ENCODE results near the gene CASKIN2.

Gene CASKIN2

DNA sequence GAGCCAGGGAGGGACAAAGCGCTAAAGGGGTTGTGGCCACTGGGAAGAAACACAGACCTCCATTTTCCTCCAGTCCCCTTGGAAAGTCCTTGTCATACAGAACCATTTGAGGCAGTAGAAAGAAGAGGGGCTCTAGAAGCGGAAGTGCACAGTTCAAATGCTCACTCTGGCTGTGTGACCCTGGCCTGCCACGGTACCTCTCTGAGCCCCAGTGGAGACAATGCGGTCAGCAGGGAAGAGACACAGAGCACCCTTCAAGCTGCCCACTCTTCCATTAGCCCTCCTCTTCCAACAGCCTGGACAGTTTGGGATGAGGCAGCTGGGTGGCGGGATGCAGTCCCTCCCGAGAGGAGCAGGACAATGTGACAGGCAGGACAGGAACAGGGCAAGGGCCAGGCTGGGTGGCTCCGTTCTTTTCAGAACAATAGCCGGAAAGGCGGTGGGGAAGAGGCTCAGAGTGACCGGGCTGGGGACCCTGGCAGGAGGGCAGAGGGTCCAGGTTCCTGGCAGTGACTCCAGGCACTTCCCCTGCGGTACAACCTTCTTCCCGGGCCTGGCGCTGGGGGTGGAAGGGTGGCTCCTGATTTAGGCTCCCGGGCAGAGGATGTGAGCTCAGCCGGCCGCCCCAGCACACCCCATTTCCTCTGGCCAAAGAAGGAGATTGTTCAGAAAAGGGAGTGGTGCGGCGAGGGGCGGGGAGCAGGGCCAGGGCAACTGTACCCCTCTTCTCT, 5.6 kb downstream of the CASKIN2 start:
- no peak for ATAC-seq
- TF ChIP-seq ZNF70 (CRISPR knock-in tag; IDR thresholded peaks at IDR 0.05) (no peak), TOX (CRISPR knock-in tag; IDR thresholded peaks at IDR 0.05; ENCODE audit: borderline replicate concordance) (no peak), BACH2 (CRISPR knock-in tag; IDR thresholded peaks at IDR 0.05; ENCODE audit: borderline replicate concordance) (no peak), ZC3H10 (CRISPR knock-in tag; IDR thresholded peaks at IDR 0.05) (no peak), TCF4 (CRISPR knock-in tag; IDR thresholded peaks at IDR 0.05; ENCODE audit: borderline replicate concordance) (no peak)
- TF ChIP-seq, protein P1, sequence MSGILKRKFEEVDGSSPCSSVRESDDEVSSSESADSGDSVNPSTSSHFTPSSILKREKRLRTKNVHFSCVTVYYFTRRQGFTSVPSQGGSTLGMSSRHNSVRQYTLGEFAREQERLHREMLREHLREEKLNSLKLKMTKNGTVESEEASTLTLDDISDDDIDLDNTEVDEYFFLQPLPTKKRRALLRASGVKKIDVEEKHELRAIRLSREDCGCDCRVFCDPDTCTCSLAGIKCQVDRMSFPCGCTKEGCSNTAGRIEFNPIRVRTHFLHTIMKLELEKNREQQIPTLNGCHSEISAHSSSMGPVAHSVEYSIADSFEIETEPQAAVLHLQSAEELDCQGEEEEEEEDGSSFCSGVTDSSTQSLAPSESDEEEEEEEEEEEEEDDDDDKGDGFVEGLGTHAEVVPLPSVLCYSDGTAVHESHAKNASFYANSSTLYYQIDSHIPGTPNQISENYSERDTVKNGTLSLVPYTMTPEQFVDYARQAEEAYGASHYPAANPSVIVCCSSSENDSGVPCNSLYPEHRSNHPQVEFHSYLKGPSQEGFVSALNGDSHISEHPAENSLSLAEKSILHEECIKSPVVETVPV (CRISPR knock-in tag; IDR thresholded peaks at IDR 0.05) = no peak
- TF ChIP-seq, protein P2, sequence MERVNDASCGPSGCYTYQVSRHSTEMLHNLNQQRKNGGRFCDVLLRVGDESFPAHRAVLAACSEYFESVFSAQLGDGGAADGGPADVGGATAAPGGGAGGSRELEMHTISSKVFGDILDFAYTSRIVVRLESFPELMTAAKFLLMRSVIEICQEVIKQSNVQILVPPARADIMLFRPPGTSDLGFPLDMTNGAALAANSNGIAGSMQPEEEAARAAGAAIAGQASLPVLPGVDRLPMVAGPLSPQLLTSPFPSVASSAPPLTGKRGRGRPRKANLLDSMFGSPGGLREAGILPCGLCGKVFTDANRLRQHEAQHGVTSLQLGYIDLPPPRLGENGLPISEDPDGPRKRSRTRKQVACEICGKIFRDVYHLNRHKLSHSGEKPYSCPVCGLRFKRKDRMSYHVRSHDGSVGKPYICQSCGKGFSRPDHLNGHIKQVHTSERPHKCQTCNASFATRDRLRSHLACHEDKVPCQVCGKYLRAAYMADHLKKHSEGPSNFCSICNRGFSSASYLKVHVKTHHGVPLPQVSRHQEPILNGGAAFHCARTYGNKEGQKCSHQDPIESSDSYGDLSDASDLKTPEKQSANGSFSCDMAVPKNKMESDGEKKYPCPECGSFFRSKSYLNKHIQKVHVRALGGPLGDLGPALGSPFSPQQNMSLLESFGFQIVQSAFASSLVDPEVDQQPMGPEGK (CRISPR knock-in tag; IDR thresholded peaks at IDR 0.05; ENCODE audit: borderline replicate concordance) = no peak
- TF ChIP-seq, protein P3, sequence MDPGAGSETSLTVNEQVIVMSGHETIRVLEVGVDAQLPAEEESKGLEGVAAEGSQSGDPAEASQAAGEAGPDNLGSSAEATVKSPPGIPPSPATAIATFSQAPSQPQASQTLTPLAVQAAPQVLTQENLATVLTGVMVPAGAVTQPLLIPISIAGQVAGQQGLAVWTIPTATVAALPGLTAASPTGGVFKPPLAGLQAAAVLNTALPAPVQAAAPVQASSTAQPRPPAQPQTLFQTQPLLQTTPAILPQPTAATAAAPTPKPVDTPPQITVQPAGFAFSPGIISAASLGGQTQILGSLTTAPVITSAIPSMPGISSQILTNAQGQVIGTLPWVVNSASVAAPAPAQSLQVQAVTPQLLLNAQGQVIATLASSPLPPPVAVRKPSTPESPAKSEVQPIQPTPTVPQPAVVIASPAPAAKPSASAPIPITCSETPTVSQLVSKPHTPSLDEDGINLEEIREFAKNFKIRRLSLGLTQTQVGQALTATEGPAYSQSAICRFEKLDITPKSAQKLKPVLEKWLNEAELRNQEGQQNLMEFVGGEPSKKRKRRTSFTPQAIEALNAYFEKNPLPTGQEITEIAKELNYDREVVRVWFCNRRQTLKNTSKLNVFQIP (CRISPR knock-in tag; IDR thresholded peaks at IDR 0.05; ENCODE audit: borderline replicate concordance, low read depth) = no peak

DNA sequence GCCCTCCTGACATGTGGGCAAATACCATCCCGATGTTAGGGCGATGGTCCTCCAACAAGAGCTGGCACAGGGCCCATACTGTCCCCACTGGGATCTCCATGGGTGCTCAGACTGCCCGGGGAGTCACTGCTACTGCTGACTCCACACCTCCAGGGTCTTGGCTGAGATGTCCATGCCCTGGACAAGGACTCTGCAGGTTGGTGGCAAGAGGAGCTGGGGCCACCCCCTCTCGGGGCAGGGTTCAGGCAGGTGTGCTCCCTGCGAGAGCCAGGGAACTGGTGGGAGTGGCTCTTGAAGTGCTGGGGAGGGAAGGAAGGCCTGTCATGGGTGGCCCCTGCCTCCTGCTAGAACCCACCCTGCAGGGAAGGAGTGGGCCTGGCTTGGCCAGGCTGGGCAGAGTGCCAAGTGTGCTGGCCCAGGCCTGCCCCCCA, 6.4 kb downstream of the CASKIN2 start:
- no peak for ATAC-seq
- TF ChIP-seq, protein P3 (CRISPR knock-in tag; IDR thresholded peaks at IDR 0.05; ENCODE audit: borderline replicate concordance, low read depth) = no peak
- no peak for TF ChIP-seq ARNTL (CRISPR knock-in tag; IDR thresholded peaks at IDR 0.05; ENCODE audit: borderline replicate concordance, low read depth)
- no peak for TF ChIP-seq TOX (CRISPR knock-in tag; IDR thresholded peaks at IDR 0.05; ENCODE audit: borderline replicate concordance)
- TF ChIP-seq, protein P1 (CRISPR knock-in tag; IDR thresholded peaks at IDR 0.05) = no peak
- TF ChIP-seq ZNF8 (CRISPR knock-in tag; IDR thresholded peaks at IDR 0.05) = no peak
- TF ChIP-seq, protein P4, sequence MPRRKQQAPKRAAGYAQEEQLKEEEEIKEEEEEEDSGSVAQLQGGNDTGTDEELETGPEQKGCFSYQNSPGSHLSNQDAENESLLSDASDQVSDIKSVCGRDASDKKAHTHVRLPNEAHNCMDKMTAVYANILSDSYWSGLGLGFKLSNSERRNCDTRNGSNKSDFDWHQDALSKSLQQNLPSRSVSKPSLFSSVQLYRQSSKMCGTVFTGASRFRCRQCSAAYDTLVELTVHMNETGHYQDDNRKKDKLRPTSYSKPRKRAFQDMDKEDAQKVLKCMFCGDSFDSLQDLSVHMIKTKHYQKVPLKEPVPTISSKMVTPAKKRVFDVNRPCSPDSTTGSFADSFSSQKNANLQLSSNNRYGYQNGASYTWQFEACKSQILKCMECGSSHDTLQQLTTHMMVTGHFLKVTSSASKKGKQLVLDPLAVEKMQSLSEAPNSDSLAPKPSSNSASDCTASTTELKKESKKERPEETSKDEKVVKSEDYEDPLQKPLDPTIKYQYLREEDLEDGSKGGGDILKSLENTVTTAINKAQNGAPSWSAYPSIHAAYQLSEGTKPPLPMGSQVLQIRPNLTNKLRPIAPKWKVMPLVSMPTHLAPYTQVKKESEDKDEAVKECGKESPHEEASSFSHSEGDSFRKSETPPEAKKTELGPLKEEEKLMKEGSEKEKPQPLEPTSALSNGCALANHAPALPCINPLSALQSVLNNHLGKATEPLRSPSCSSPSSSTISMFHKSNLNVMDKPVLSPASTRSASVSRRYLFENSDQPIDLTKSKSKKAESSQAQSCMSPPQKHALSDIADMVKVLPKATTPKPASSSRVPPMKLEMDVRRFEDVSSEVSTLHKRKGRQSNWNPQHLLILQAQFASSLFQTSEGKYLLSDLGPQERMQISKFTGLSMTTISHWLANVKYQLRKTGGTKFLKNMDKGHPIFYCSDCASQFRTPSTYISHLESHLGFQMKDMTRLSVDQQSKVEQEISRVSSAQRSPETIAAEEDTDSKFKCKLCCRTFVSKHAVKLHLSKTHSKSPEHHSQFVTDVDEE (CRISPR knock-in tag; IDR thresholded peaks at IDR 0.05) = no peak
- TF ChIP-seq OSR1 (CRISPR knock-in tag; IDR thresholded peaks at IDR 0.05) = no peak
- TF ChIP-seq, protein P2 (CRISPR knock-in tag; IDR thresholded peaks at IDR 0.05; ENCODE audit: borderline replicate concordance) = no peak
- no peak for TF ChIP-seq CSDC2 (CRISPR knock-in tag; IDR thresholded peaks at IDR 0.05)
- TF ChIP-seq ZNF70 (CRISPR knock-in tag; IDR thresholded peaks at IDR 0.05) = no peak
- no peak for TF ChIP-seq ZFP30 (CRISPR knock-in tag; IDR thresholded peaks at IDR 0.05)
- no peak for TF ChIP-seq BACH2 (CRISPR knock-in tag; IDR thresholded peaks at IDR 0.05; ENCODE audit: borderline replicate concordance)
- no peak for TF ChIP-seq SNAI2 (CRISPR knock-in tag; IDR thresholded peaks at IDR 0.05)
- TF ChIP-seq ZNF565 (CRISPR knock-in tag; conservative IDR thresholded peaks at IDR 0.05; ENCODE audit: low read depth) = no peak
- no peak for TF ChIP-seq GLIS3 (CRISPR knock-in tag; IDR thresholded peaks at IDR 0.05)

Measured in SK-N-SH treated with all-trans-retinoic acid at 6 μM for 48 hours (cell line).